ENCODE measurements around the gene PIEZO2. TPM values are rescaled to one million over a fixed set of nuclear protein-coding genes. Genes with fewer than 3 reads are reported as not detected.
"Not testable (repeated sequence)": the region's sequence is repeated elsewhere in the genome, so short reads cannot be mapped to it uniquely, and the experiment has no call there.

The PIEZO2 gene
- total and polyA plus RNA-seq, 2 experiments from 2014 or later = 24.5 to 70.8 TPM

- H3K4me3 ChIP-seq = no peak overlapping the region
- H3K4me2 ChIP-seq = no peak overlapping the region
- H3K36me3 ChIP-seq (replicated peaks; ENCODE audit: insufficient read depth, low read depth) = no peaks in the 10 kb centered on the region
- no peaks in the 10 kb centered on the region for H3K27me3 ChIP-seq
- no peak overlapping the region for H2AFZ ChIP-seq
- peaks cover 6% of the 10 kb centered on the region for H3K4me1 ChIP-seq (ENCODE audit: insufficient read depth)
- no peak for TF ChIP-seq EZH2 (IDR thresholded peaks at IDR 0.05; ENCODE audit: borderline replicate concordance)
- no peak for TF ChIP-seq CTCF (IDR thresholded peaks at IDR 0.05; ENCODE audit: poor library complexity)
- no peak for TF ChIP-seq EZH2phosphoT487 (IDR thresholded peaks at IDR 0.05; ENCODE audit: low read depth, severe bottlenecking, unreplicated experiment)
- no peaks in the 10 kb centered on the region for H3K9me3 ChIP-seq (ENCODE audit: low read depth)
- no peaks in the 10 kb centered on the region for H3K9me2 ChIP-seq (replicated peaks; ENCODE audit: insufficient read depth)
- no peak overlapping the region for H3K27ac ChIP-seq
- WGBS (ENCODE audit: low lambda C conversion rate, missing lambda C conversion rate) = 86% methylated on average over 4 of the region's 4 CpGs
- no peak for DNase-seq (ENCODE audit: low spot score)
- H4K20me1 ChIP-seq (ENCODE audit: insufficient read depth, poor library complexity, severe bottlenecking) = no peaks in the 10 kb centered on the region
- peaks cover 2% of the 10 kb centered on the region for H3K79me2 ChIP-seq
These were observed 14.4 kb downstream of the PIEZO2 start for GRCh38 chr18:11134940-11135339.

GRCh38 chr18:11129059-11129458 is 20.3 kb downstream of the PIEZO2 start:
- H3K4me3 ChIP-seq; H3K27ac ChIP-seq; H2AFZ ChIP-seq; H3K9me2 ChIP-seq (replicated peaks; ENCODE audit: insufficient read depth); H3K9me3 ChIP-seq (ENCODE audit: low read depth); H3K27me3 ChIP-seq; H3K79me2 ChIP-seq; H3K36me3 ChIP-seq (replicated peaks; ENCODE audit: insufficient read depth, low read depth); H3K4me2 ChIP-seq; H4K20me1 ChIP-seq (ENCODE audit: insufficient read depth, poor library complexity, severe bottlenecking); DNase-seq (ENCODE audit: low spot score); H3K4me1 ChIP-seq (ENCODE audit: insufficient read depth): not testable (repeated sequence)
- 97% methylated on average over 5 of the region's 5 CpGs for WGBS (ENCODE audit: low lambda C conversion rate, missing lambda C conversion rate)

- Histone ChIP-seq H3K4me1 (ENCODE audit: insufficient read depth) (no peaks in the 10 kb centered on the region), H3K27ac (no peak overlapping the region), H3K9me2 (replicated peaks; ENCODE audit: insufficient read depth) (no peaks in the 10 kb centered on the region), H2AFZ (no peak overlapping the region), H3K36me3 (replicated peaks; ENCODE audit: insufficient read depth, low read depth) (no peaks in the 10 kb centered on the region), H4K20me1 (ENCODE audit: insufficient read depth, poor library complexity, severe bottlenecking) (no peaks in the 10 kb centered on the region), H3K4me2 (no peak overlapping the region), H3K27me3 (no peaks in the 10 kb centered on the region), H3K79me2 (peaks cover 4% of the 10 kb centered on the region), H3K9me3 (ENCODE audit: low read depth) (no peaks in the 10 kb centered on the region), H3K4me3 (no peak overlapping the region)
- no peak for DNase-seq (ENCODE audit: low spot score)
- WGBS (ENCODE audit: low lambda C conversion rate, missing lambda C conversion rate) = 80% methylated on average over 10 of the region's 10 CpGs
- TF ChIP-seq EZH2 (IDR thresholded peaks at IDR 0.05; ENCODE audit: borderline replicate concordance) (no peak), CTCF (IDR thresholded peaks at IDR 0.05; ENCODE audit: poor library complexity) (no peak), EZH2phosphoT487 (IDR thresholded peaks at IDR 0.05; ENCODE audit: low read depth, severe bottlenecking, unreplicated experiment) (no peak)
These were observed 23.7 kb downstream of the PIEZO2 start for GRCh38 chr18:11125492-11126315.

GRCh38 chr18:11124054-11124453 is 25.3 kb downstream of the PIEZO2 start:
- Histone ChIP-seq H2AFZ (no peak overlapping the region), H3K4me1 (ENCODE audit: insufficient read depth) (peaks cover 5% of the 10 kb centered on the region), H3K9me2 (replicated peaks; ENCODE audit: insufficient read depth) (no peaks in the 10 kb centered on the region), H3K4me3 (no peak overlapping the region), H3K36me3 (replicated peaks; ENCODE audit: insufficient read depth, low read depth) (no peaks in the 10 kb centered on the region), H3K27me3 (no peaks in the 10 kb centered on the region), H4K20me1 (ENCODE audit: insufficient read depth, poor library complexity, severe bottlenecking) (no peaks in the 10 kb centered on the region), H3K4me2 (no peak overlapping the region), H3K27ac (no peak overlapping the region), H3K79me2 (peaks cover 4% of the 10 kb centered on the region), H3K9me3 (ENCODE audit: low read depth) (no peaks in the 10 kb centered on the region)
- no peak for DNase-seq (ENCODE audit: low spot score)
- TF ChIP-seq EZH2 (IDR thresholded peaks at IDR 0.05; ENCODE audit: borderline replicate concordance) = no peak
- TF ChIP-seq CTCF (IDR thresholded peaks at IDR 0.05; ENCODE audit: poor library complexity) = no peak
- TF ChIP-seq EZH2phosphoT487 (IDR thresholded peaks at IDR 0.05; ENCODE audit: low read depth, severe bottlenecking, unreplicated experiment) = no peak
- WGBS (ENCODE audit: low lambda C conversion rate, missing lambda C conversion rate) = 71% methylated on average over 1 of the region's 1 CpG

All from hepatocyte (in vitro differentiated cells).